ENCODE measurements around the gene RRAGD. TPM values are rescaled to one million over a fixed set of nuclear protein-coding genes. Genes with fewer than 3 reads are reported as not detected.

Gene RRAGD
- total RNA-seq, 4 donors from 2014 or later, result 0.53 to 5.0 (median 2.9) TPM

DNA sequence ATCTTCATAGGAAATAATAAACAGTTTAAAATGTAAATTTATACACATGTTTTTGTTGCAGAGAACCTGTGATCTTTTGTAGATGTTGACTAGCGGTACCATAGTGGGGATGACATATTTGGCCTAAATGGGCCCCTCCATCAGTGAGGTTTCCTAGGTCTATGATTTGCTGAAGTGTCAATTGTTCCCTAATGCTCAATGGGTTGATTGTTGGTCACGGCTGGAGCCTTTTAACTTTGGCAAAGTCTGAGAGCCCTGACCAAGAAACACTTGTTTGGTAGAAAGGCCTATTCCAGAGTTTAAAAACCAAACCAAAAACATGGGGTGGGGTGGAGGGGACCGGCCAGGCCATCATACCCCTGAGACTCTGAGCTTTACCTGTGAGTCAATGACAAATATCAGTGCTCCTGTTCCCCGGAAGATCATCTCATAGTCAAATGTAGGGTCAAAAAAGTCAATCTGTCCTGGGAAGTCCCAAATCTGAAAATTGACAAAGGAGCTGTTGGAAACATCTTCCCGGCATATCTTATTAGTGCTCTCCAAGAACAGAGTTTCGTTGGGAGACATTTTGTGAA, 25.1 kb downstream of the RRAGD start:
- no peaks in the 10 kb centered on the region for H3K9me3 ChIP-seq
- no peaks in the 10 kb centered on the region for H3K27me3 ChIP-seq
- no peaks in the 10 kb centered on the region for H3K4me1 ChIP-seq
- no peak for DNase-seq
- TF ChIP-seq, protein P1, sequence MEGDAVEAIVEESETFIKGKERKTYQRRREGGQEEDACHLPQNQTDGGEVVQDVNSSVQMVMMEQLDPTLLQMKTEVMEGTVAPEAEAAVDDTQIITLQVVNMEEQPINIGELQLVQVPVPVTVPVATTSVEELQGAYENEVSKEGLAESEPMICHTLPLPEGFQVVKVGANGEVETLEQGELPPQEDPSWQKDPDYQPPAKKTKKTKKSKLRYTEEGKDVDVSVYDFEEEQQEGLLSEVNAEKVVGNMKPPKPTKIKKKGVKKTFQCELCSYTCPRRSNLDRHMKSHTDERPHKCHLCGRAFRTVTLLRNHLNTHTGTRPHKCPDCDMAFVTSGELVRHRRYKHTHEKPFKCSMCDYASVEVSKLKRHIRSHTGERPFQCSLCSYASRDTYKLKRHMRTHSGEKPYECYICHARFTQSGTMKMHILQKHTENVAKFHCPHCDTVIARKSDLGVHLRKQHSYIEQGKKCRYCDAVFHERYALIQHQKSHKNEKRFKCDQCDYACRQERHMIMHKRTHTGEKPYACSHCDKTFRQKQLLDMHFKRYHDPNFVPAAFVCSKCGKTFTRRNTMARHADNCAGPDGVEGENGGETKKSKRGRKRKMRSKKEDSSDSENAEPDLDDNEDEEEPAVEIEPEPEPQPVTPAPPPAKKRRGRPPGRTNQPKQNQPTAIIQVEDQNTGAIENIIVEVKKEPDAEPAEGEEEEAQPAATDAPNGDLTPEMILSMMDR (IDR thresholded peaks at IDR 0.05), result no peak
- no peak for TF ChIP-seq POLR2A (IDR thresholded peaks at IDR 0.05)
- no peak overlapping the region for H3K4me3 ChIP-seq
- H3K27ac ChIP-seq, result no peak overlapping the region
- no peaks in the 10 kb centered on the region for H3K36me3 ChIP-seq

GRCh38 chr6:89385846-89386245, 26.2 kb downstream of the RRAGD start:
- Histone ChIP-seq H3K9me3 (no peaks in the 10 kb centered on the region), H3K4me1 (no peaks in the 10 kb centered on the region), H3K27me3 (no peaks in the 10 kb centered on the region), H3K27ac (no peak overlapping the region), H3K4me3 (no peak overlapping the region), H3K36me3 (no peaks in the 10 kb centered on the region)
- TF ChIP-seq POLR2A (IDR thresholded peaks at IDR 0.05), result no peak
- TF ChIP-seq, protein P1 (IDR thresholded peaks at IDR 0.05), result no peak
- no peak for DNase-seq

GRCh38 chr6:89385156-89385667, 26.9 kb downstream of the RRAGD start:
- H3K4me3 ChIP-seq, result no peak overlapping the region

DNA sequence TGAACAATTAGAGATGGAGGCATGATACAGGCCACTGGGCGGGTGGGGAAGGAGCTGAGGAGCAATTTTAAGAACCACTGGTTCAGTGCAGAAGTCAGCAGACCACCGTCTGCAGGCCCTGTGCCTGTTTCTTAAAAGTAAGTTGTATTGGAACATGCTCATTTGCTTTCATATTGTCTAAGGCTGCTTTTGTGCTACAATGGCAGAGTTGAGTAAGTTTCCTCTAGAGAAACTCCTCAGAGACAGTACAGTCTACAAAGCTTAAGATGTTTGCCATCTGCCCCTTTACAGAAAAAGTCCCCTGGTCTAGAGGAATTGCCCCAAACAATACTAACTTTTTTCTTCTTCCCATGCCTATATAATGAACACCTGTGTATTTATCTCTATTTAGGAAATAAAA, 31.0 kb downstream of the RRAGD start:
- Histone ChIP-seq H3K27ac (no peak overlapping the region), H3K27me3 (no peaks in the 10 kb centered on the region), H3K9me3 (no peaks in the 10 kb centered on the region), H3K4me3 (no peak overlapping the region), H3K4me1 (no peaks in the 10 kb centered on the region), H3K36me3 (no peaks in the 10 kb centered on the region)
- TF ChIP-seq POLR2A (IDR thresholded peaks at IDR 0.05), result no peak
- TF ChIP-seq, protein P1 (IDR thresholded peaks at IDR 0.05), result no peak
- no peak for DNase-seq

More at GRCh38 chr6:89385156-89385667, 26.9 kb downstream of the RRAGD start:
- H3K36me3 ChIP-seq, result no peaks in the 10 kb centered on the region
- no peak for DNase-seq
- no peaks in the 10 kb centered on the region for H3K27me3 ChIP-seq
- no peaks in the 10 kb centered on the region for H3K9me3 ChIP-seq
- TF ChIP-seq, protein P1 (IDR thresholded peaks at IDR 0.05), result no peak
- TF ChIP-seq POLR2A (IDR thresholded peaks at IDR 0.05), result no peak
- no peak overlapping the region for H3K27ac ChIP-seq
- no peaks in the 10 kb centered on the region for H3K4me1 ChIP-seq

GRCh38 chr6:89379281-89379680, 32.8 kb downstream of the RRAGD start:
- no peak for TF ChIP-seq POLR2A (IDR thresholded peaks at IDR 0.05)
- TF ChIP-seq, protein P1 (IDR thresholded peaks at IDR 0.05), result no peak
- Histone ChIP-seq H3K4me1 (no peaks in the 10 kb centered on the region), H3K36me3 (no peaks in the 10 kb centered on the region), H3K27me3 (no peaks in the 10 kb centered on the region), H3K4me3 (no peak overlapping the region), H3K27ac (no peak overlapping the region), H3K9me3 (no peaks in the 10 kb centered on the region)
- DNase-seq, result no peak

All from Peyer's patch (tissue), 4 donors.